ENCODE results near the gene TRIM7.
"Not testable (repeated sequence)": the region's sequence is repeated elsewhere in the genome, so short reads cannot be mapped to it uniquely, and the experiment has no call there.

The TRIM7 gene

DNA sequence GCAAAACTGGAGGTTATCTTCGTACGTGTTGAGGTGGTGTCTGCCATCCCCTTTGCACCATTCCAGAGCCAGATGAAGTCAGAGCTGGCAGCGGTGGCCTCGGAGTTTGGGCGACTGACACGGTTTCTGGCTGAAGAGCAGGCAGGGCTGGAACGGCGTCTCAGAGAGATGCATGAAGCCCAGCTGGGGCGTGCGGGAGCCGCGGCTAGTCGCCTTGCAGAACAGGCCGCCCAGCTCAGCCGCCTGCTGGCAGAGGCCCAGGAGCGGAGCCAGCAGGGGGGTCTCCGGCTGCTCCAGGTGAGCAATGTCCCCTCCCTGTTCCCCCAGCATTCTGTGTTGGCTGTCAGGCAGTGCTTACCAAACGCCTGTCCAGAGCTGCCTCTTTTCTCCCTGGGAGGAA lies 27.6 kb upstream of the TRIM7 start:
- DNase-seq, result no peak

DNA sequence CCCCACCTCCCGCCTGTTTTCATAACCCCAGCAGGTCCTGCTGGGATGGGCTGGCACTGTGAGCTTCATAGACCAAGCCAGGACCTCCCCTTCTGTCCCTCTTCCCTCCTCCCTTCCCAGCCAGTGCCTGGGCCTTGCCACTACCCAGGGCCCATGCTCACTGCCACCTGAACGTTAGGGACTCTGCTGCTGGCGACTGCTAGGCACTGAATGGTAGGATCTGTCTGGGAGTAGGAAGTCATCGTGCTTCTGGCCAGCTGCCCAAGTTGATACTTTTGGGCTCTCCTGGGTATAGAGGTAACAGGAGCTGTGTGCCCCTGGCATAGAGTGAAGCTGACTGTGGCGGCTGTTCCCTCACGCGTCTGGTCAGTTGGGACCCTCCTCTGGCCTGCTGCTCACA lies 26.4 kb upstream of the TRIM7 start:
- no peak for DNase-seq

DNA sequence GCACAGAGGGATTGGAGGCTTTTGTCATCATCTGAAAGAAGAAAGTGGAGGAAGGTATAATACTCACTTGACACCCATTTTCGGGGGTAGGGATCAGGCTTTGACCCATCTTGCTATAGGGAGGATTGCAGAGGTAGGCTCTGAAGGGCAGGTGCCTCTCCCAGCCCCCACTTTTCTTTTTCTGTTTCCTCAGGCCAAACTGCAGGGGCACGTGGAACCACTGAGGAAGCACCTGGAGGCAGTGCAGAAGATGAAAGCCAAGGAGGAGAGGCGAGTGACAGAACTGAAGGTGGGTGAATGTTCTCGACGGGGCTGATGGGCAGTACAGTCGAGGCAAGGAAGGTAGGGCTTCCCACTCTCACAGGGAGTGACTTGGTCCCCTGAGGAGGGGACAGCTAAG lies 25.6 kb upstream of the TRIM7 start:
- no peak for DNase-seq

DNA sequence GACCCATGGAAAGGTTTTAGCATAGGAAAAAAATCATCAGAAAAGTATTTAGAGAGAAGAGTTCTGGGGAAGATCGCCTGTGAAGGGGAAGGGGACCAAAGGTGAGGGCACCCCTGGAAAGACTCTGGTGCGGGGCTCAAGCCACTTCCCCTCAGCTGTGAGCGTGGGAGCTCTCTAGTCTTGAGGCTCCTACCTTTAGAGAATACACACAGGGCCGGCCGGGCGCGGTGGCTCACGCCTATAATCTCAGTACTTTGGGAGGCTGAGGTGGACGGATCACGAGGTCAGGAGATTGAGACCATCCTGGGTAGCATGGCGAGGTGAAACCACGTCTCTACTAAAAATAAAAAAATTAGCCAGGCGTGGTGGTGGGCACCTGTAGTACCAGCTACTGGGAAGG lies 25.0 kb upstream of the TRIM7 start:
- DNase-seq, result no peak

DNA sequence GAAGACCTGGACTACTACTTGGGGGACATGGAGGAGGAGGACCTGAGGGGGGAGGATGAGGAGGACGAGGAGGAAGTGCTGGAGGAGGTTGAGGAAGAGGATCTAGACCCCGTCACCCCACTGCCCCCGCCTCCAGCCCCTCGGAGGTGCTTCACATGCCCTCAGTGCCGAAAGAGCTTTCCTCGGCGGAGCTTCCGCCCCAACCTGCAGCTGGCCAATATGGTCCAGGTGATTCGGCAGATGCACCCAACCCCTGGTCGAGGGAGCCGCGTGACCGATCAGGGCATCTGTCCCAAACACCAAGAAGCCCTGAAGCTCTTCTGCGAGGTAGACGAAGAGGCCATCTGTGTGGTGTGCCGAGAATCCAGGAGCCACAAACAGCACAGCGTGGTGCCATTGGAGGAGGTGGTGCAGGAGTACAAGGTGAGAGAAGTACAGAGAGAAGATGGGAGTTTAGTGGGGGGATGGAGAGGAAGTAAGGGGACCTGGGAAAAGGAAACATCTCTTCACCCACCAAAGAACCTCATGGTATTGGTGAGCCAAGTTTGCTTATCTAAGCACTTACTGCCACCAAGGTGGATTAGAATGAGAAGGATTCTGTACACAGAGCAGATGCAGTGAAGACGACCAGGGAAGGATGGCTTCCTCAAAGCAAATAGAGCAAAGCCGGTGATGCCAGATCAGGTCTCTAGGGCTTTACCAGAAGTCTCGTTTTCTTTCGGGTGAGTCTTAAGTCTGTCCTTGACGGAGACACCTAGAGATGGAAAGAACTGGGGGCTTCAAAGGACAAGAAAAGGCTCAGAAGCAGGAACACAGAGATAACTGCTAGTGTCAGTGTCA lies 19.6 kb upstream of the TRIM7 start:
- no peak for DNase-seq

DNA sequence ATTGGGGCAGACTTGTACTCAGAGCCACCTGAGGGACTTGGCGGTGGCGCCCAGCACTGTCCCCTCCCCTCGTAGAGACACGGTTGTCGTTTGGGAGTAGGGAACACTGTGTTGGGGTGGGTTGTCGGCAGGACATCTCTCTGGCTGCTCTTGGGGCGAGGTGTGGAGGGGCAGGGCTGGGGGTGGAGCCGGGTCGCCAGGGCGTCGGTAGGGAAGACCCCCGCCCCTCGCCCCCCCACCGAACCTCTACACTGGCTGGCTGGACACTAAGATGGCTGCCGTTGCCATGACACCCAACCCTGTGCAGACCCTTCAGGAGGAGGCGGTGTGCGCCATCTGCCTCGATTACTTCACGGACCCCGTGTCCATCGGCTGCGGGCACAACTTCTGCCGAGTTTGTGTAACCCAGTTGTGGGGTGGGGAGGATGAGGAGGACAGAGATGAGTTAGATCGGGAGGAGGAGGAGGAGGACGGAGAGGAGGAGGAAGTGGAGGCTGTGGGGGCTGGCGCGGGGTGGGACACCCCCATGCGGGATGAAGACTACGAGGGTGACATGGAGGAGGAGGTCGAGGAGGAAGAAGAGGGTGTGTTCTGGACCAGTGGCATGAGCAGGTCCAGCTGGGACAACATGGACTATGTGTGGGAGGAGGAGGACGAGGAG lies 18.9 kb upstream of the TRIM7 start:
- peak; percentile 93 for DNase-seq

DNA sequence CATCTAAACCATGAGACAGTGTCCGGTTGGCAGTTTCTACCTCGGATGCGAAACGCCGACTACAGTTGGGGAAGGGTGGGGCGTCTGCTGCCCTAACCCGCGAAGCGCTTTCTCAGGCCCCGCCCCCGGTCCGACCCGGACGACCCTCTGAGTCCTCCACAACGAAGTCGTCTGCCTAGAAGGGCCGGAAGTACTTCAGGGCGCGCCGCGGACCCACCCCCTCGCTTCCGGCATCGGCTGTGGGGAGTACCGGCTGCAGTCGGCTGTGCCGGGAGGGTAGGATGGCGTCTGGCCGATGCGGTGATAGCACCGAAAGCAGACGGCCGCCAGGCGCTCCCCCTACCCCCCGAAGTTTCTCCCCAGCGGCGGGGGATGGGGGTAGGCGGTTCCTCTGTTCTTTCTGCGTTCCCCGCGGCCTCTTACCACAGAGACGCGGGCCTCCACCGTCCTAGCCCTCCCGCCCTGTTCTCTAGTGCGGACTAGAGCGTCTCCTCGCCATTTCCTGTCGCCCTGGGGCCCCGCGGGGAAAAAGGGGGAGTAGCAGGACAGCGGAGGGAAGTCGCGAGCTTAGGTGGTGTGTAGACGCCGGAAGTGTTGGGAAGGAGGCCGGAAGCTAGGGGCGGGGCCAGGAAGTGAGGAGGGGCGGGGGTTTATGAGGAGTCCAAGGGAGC lies 18.2 kb upstream of the TRIM7 start, which contains the start of gene TRIM41:
TSS of gene TRIM41 (plus strand) at position 224 of the 671 bp plus-strand sequence. CDS start 719 bp downstream, outside the sequence.
- DNase-seq, result peak; percentile 100

DNA sequence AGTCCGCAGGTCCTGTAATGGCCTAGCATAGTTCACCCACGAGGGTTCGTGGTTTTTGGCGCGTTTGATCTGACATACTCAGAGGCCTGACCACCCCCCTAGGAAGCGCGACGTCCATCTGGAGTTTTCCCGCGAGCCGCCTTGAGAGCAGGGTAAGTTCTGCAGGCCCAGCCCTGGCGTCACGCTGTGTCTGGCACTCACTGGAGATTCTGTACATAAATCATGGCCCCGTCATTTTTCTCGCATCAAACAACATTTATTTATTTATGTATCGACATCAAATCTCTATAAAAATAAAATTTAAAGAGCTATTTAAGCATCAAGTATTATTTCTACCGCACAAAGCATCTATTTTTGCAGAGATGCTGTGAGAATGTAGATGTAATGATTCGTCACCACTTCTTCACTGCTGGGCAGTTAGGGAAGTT lies 17.6 kb upstream of the TRIM7 start:
- DNase-seq, result no peak

DNA sequence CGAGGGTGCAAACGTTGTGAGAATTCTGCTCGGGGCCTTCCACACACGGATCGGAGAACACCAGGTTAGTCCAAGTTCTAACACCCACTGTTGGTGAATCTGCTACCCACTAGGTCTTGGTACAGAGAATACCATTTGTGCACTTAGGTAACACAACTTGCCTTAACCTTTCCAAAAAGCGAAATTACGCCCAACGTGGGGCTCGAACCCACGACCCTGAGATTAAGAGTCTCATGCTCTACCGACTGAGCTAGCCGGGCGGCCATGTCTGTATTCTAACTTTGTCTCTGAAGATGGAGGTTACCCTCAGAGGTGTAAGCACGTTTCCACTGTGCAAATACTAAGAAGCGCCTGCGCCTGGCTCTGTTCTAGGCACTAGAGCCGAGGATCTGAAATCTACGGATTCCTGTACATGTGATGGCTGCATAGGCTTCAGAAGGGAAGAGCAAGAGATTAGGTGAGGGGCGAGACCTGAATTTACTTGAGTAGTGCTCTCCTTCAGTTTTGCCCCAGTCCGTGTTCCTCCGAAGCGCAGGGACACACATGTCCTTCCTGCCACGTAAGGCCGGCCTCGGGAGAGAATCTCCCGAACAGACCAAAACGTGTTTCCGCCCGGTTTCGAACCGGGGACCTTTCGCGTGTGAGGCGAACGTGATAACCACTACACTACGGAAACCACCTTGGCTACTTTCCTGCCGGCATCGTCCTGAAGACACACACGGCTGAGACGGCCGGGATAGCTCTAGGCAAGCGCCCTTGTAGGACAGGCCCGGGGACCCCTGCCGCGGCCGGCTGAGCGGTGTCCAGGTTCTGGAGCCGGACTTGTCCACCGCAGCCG lies 17.0 kb upstream of the TRIM7 start:
- DNase-seq, result peak; percentile 97

DNA sequence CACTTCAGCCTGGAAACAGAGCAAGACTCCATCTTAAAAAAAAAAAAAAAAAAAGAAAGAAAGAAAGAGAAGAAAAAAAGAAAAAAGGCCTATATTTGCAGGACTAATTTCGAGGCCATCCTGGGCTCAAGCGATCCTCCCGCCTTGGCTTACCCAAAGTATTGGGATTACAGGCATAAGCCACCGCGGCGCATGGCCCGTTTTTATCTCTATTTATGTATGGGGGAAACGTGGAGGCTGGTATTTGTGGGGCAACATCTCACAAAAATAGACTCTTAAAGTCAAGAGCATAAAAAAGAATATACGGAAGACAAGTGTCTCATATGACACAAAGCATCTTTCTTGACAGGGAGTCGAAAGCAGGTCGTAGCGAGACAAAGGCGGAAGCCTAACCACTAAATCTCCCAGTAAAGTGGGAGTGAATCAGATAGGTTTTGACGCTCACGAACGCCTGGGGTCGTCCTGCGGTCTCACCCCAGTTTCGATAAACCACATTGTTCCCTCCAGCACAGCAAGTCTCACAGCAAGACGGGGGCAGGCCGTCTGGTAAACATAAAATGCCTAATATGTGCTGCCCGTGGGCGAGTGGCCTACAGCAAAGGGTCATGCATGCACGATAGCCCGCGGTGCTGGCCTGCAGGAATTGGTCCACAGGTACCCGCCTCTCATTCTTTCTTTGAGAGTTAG lies 16.3 kb upstream of the TRIM7 start:
- no peak for DNase-seq

DNA sequence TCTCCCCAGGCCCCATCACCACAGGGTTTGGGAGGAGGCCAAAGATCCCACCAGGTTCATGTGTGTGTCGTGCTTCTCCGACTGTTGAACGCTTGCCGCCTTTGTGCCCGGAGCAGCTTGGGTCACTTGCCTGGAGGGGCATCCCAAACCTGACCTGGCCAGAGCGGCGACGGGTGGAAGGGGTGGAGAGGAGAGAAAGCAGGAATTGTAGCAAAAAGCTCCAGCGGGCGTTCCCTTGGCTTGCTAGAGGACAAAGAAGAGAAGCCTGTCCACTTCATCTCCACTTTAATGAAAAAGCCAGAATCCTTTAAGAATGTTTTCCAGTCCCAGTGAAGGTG lies 15.2 kb upstream of the TRIM7 start:
- DNase-seq, result no peak

DNA sequence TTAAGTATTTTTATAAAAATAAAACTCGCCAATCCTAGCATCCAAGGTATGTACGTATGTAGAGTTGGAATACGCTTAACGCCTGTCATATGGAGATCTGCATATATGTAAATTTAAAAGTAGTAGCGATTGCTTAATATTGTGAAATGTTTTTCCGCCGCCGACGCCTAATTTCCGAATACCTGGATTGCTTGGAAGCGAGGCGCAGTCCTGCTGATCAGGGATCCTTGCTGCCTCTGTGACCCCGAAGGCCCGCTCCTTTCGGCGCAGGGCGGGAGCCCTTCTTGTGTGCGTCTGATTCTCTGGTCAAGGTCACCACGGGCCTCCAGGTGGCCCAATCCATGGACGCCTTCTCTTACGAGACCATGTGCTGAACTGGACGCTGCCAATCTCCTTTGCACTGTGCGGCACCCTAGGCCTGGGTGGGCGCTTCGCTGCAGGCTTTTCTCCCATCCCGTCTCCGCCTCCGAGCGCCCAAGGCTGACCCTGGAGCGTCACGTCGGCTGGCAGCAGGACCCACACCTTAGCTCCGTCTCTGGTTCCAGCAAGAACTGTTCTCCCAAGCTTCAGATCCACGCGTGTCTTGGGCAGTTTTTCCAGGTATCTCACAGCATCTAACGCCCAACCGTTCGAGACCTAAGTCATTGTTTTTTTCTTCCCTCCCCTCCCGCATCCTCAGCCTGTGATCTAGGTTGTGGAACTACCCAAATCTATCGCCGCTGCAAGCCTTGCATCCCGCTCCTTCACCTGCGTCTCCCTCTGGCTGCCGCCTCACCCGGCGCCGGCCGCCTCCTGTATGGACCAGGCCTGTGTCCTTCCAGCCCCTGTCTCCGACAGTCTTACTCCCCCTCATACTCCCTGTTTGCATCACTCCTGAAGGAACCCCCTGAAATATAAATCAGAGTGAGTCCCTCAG lies 14.5 kb upstream of the TRIM7 start:
- DNase-seq, result peak; percentile 31

DNA sequence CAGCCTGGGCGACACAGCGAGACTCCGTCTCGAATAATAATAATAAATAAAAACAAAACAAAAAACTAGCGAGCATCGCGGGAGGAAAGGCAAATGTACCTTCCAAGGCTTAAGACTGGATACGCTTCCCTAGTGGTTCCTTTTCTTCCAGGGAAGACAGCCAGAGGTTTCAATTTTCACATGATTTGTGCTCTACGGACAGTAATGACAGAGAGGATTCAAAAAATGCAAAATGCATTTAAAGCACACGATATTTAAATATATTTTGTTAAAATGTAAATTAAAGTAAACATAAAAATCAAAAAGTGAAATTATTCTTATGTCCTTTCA lies 13.8 kb upstream of the TRIM7 start:
- no peak for DNase-seq

DNA sequence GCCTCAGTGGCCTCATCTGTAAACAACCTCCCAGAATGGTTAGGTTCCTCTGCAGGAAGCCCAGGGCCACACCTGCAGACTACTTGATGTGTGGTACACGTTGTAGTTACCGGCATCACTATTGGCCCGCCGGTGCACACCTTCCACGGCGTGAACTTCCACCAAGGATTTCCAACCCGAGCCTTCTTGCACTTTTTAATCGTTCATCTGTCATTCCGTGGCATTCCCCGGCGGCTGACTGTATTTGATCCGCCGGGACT lies 12.7 kb upstream of the TRIM7 start:
- no peak for DNase-seq

DNA sequence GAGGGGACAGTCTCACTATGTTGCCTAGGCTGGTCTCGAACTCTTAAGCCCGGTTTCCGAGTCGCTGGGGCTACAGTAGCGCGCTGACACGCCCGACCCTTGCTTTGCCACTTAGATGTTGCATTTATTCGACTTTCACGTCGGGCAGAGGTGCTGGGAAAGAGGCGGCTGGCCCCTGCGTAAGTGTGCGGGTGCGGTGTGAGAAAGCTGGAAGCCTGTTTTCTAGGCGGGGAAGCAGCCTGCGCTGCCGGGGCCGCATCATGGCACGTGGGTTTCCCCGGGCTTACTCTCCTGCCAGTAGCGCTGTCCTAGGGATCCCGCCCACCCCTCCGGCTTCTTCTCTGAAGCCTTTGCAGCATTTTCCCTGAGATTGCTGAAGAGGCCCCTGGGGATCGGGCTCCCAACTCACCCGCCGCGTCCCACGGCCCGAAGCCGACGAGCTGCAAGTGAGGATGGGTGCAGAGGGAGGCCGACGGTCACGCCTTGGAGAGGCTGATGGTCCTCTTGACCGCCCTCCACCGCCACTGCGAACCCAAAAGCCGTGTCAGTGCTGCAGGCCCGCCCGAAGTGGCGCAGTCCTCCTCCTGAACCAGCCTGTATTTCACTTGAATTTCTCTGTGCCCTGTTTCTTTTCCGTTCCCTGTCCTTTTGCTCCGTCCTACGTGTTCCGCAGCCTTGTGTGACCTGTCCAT lies 12.3 kb upstream of the TRIM7 start:
- DNase-seq, result peak; percentile 81

DNA sequence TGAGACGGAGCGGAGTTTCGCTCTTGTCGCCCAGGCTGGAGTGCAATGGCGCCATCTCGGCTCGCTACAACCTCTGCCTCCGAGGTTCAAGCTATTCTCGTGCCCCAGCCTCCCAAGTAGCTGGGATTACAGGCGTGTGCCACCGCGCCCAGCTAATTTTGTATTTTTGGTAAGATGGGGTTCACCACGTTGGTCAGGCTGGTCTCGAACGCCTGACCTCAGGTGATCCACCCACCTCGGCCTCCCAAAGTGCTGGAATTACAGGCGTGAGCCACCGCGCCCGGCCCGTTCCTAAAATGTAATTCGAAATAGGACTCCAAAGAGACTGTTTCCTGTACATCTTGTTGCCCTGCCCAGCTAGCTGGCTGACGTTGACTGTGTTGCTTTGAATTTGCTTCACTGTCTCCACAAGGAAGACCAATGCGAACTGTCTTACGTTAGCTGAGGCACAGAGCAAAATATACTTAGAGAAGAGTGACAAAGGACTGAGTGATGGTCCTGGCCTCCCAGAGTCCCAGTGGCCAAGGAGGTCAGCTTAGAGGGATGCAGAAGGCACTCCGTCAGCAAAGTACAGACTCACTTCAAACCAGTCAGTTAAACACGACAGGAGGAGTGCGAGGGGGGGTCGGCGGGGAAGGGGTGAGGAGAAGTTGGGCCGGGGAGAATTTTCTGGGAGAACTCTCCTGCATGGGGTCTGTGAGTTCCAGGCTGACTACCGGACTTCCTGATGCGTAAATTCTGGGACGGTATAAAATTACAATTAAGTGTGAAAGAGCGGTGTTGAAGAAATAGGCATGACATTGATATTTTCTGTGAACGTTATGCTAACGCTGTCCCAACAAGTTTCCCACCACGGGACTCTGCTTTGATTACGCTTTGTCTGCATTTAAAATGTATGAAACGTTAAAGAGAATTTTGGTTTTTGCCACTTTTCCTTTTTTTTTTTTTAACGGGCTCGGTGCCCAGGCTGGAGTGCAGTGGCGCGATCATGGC lies 11.3 kb upstream of the TRIM7 start:
- no peak for DNase-seq

DNA sequence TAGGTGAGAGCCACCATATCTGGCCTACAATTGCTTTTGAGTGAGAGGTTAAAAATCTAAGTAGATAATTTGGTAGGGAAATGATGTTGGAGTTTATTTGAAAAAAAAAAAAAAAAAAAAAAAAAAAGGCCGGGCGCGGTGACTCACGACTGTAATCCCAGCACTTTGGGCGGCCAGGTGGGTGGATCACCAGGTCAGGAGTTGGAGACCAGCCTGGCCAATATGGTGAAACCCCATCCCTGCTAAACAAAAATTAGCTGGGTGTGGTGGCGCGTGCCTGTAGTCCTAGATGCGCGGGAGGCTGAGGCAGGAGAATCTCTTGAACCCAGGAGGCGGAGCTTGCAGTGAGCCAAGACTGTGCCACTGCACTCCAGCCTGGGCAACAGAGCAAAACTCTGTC lies 9.3 kb upstream of the TRIM7 start:
- not testable (repeated sequence) for DNase-seq

DNA sequence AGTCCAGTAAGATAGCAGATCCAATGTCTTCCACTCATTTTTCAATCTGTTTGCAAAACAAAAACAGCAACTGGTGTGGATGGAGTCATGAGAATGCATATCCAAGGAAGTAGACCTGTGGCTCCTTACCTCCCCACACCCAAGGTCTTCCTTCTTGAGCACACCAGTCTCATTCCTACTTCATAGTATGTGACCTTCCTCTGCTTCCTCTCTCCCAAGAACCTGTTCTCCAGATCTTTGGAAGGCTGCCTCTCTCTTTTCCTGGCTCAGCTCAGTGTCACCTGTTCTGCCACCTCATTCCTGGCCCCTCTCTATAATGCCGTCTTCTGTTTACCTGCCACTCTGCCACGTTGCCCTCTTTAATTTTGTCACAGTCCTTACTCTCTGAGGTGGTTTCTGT lies 7.9 kb upstream of the TRIM7 start:
- DNase-seq, result no peak

DNA sequence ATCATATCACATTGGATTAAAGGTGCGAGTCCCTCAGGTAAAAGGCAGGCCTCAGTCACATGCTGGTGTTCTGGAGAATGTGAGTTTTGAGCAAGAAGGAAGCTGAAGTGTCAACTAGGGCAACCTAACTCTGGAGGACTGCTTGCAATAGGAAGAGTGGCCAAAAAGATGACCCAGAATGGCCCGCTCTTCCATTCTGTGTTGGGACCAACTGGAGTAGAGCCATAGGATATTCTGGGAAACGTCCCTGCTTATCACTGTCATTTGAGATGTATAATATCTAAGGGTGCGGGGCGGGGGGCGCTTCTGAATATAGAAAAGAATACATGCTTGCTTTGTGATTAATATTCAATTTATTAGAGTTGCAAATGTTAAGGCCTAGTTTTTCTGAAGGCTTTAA lies 7.1 kb upstream of the TRIM7 start:
- no peak for DNase-seq

DNA sequence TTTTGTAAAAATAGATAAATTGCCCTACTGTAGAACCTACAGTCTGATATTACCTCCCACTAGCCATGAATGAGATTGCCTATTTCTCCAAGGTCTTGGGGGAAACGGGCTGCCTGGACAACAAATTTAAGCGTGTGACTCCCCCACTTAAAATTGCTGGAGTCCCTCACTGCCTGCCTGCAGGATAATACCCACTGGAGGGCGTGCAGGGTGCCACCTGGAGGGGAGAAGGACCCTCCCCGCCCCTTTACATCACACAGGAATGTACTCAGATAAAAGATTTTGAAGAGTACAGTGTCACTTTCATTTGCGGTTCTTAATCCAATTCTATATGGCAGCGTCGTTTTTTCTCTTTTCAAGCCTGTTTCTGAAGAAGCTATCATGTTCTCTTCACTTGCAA lies 6.2 kb upstream of the TRIM7 start:
- no peak for DNase-seq
